Activated naive CD8-positive, alpha-beta T cell treated with anti-CD3 and anti-CD28 coated beads, Interleukin-2, amount 10 ng/mL, durations not matched to agents 7 days and 5 days (primary cell): Measurements from ENCODE around the gene TBX1. TPM values are rescaled to one million over a fixed set of nuclear protein-coding genes. Genes with fewer than 3 reads are reported as not detected.

ENCODE experiments used
- ATAC-seq: fragments of 150-1000 bp; cut with Tn5 transposase; one replicate; pipeline ENCODE4 v1.10.0; 2021; ENCODE audit warnings: low read depth, moderate library complexity
- POLR2A ChIA-PET: fragments of 350-600 bp; sonication (Branson Sonifier 250); formaldehyde crosslinking; loops from one replicate; lab custom pipeline; 2021; ENCODE audit warnings: antibody characterized with exemption; lab: Charles Lee
- DNase-seq: peaks from one replicate; pipeline ENCODE4 v3.0.0; 2021
- H3K27ac Mint-ChIP-seq: one replicate; pipeline ENCODE4 v1.8.0; 2022; ENCODE audit warnings: mild to moderate bottlenecking, mixed read lengths
- H3K27me3 Mint-ChIP-seq: one replicate; pipeline ENCODE4 v1.8.0; 2022; ENCODE audit warnings: mild to moderate bottlenecking, moderate library complexity, mixed read lengths
- H3K36me3 Mint-ChIP-seq: one replicate; pipeline ENCODE4 v1.8.0; 2021; ENCODE audit warnings: mild to moderate bottlenecking, mixed read lengths
- H3K4me1 Mint-ChIP-seq: one replicate; pipeline ENCODE4 v1.8.0; 2021; ENCODE audit warnings: mixed read lengths
- H3K4me3 Mint-ChIP-seq: one replicate; pipeline ENCODE4 v1.8.0; 2022; ENCODE audit warnings: mild to moderate bottlenecking, moderate library complexity, mixed read lengths
- H3K9me3 Mint-ChIP-seq: one replicate; pipeline ENCODE4 v1.8.0; 2021; ENCODE audit warnings: mixed read lengths
- total RNA-seq, 2 experiments: library from RNA; stranded (reverse); gene quantifications; one replicate each; pipeline ENCODE4 v1.2.3, GENCODE V29; 2021

TBX1 gene
- total RNA-seq, 2 experiments from 2014 or later: 0.37 to 0.47 TPM

GRCh38 chr22:19737846-19738663 lies 22.5 kb upstream of the TBX1 start:
- H3K4me1 Mint-ChIP-seq: no peaks in the 10 kb centered on the region
- no peaks in the 10 kb centered on the region for H3K36me3 Mint-ChIP-seq
- POLR2A ChIA-PET: no interaction called here
- H3K27me3 Mint-ChIP-seq: no peaks in the 10 kb centered on the region
- H3K27ac Mint-ChIP-seq: no peak overlapping the region
- ATAC-seq: no peak
- H3K9me3 Mint-ChIP-seq: no peaks in the 10 kb centered on the region
- no peak for DNase-seq
- H3K4me3 Mint-ChIP-seq: no peak overlapping the region

DNA sequence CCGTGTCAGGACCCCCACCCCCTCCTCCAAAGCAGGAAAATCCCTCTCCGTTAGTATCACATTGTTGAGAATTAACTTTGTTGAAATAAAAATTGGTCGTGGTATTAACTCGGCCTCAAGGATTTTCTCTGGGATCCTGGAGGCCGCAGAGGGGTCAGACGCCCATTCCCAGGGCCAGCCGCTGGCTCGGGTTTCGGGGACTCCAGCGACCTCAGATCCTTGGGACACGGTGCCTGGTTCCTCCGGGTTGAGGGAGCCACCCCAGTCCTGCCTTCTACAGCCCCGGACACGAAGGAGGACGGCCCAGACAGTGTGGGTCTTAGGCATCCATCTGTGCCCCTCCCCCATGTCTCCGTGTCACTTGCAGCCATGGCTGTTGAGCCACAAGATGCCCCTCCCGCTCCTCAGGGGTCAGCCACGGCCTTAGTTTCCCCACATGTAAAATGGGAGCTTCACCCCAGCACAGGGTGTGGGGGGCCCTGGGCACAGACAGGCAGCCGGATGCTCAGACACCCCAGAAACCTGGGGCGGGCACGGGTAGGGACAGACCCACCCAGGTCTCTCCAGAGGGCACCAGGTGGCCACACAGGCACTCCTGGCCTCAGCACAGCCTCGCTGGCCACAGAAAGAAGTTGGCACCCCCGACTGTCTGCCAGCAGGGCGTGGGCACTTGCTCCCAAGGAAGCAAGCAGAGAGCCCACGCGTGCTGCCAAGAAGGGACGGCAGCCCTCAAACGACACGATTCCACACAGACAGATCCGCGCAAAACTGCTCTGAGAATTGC lies 21.7 kb upstream of the TBX1 start:
- DNase-seq (no peak), ATAC-seq (no peak)
- H3K4me1 Mint-ChIP-seq: no peaks in the 10 kb centered on the region
- no peaks in the 10 kb centered on the region for H3K36me3 Mint-ChIP-seq
- no peaks in the 10 kb centered on the region for H3K27me3 Mint-ChIP-seq
- no peaks in the 10 kb centered on the region for H3K9me3 Mint-ChIP-seq
- no peak overlapping the region for H3K4me3 Mint-ChIP-seq
- POLR2A ChIA-PET: no interaction called here
- H3K27ac Mint-ChIP-seq: no peak overlapping the region

- no peak overlapping the region for H3K4me3 Mint-ChIP-seq
- H3K4me1 Mint-ChIP-seq: no peaks in the 10 kb centered on the region
- H3K9me3 Mint-ChIP-seq: no peaks in the 10 kb centered on the region
- no peak overlapping the region for H3K27ac Mint-ChIP-seq
- POLR2A ChIA-PET: no interaction called here
- ATAC-seq (no peak), DNase-seq (no peak)
- H3K27me3 Mint-ChIP-seq: no peaks in the 10 kb centered on the region
- no peaks in the 10 kb centered on the region for H3K36me3 Mint-ChIP-seq
These were observed 21.1 kb upstream of the TBX1 start for GRCh38 chr22:19739448-19739895.

DNA sequence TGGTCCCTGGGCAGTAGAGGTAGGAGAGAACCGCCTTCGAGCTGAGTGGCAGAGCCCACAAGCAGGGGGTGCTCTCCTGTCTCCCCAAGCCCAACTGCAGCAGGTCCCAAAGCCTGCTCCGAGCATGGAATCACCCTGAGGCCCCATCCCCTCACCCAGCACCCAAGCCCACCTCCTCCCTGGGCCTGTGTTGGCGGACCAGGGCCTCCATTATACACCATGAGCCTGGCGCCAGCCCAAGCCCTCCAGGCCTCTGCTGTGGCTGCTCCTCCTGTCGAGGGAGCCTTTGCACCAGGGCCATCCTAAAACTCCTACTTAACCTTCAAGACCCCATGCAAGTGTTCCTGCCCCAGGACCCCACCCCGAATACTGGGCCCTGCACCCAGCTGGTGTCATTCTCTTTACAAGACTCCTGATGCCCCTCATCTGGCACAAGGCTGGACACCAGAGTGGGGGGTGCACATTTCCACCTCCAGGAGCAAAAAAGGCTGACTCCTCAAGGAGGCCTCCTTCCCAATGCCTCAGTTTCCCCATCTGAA lies 20.6 kb upstream of the TBX1 start:
- Mint-ChIP-seq H3K4me3 (no peak overlapping the region), H3K4me1 (no peaks in the 10 kb centered on the region), H3K27me3 (no peaks in the 10 kb centered on the region), H3K36me3 (no peaks in the 10 kb centered on the region), H3K27ac (no peak overlapping the region), H3K9me3 (no peaks in the 10 kb centered on the region)
- POLR2A ChIA-PET: no interaction called here
- ATAC-seq: no peak
- no peak for DNase-seq

- Mint-ChIP-seq H3K36me3 (no peaks in the 10 kb centered on the region), H3K9me3 (no peaks in the 10 kb centered on the region), H3K27me3 (no peaks in the 10 kb centered on the region), H3K27ac (no peak overlapping the region), H3K4me1 (no peaks in the 10 kb centered on the region), H3K4me3 (no peak overlapping the region)
- DNase-seq (no peak), ATAC-seq (no peak)
- POLR2A ChIA-PET: no interaction called here
These were observed 20.0 kb upstream of the TBX1 start for GRCh38 chr22:19740586-19740985.

DNA sequence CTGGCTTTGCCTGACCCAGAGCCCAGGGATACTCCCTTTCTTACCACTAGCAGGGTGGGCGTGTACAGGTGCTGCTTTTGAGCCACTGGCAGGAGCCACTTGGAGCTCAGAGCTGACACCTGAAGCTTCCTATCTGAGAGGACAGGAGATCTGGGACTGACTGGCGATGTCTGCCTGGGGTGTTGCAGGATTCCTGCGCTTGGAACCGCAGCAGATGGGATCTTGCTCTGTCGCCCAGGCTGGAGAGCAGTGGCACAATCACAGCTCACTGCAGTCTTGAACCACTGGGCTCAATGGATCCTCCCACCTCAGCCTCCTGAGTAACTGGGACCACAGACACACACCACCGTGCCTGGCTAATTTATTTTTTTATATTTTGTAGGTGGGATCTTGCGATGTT lies 19.5 kb upstream of the TBX1 start:
- H3K27me3 Mint-ChIP-seq: no peaks in the 10 kb centered on the region
- no peaks in the 10 kb centered on the region for H3K9me3 Mint-ChIP-seq
- no peak for ATAC-seq
- H3K4me3 Mint-ChIP-seq: no peak overlapping the region
- H3K36me3 Mint-ChIP-seq: no peaks in the 10 kb centered on the region
- no peak overlapping the region for H3K27ac Mint-ChIP-seq
- DNase-seq: no peak
- no peaks in the 10 kb centered on the region for H3K4me1 Mint-ChIP-seq
- POLR2A ChIA-PET: no interaction called here

DNA sequence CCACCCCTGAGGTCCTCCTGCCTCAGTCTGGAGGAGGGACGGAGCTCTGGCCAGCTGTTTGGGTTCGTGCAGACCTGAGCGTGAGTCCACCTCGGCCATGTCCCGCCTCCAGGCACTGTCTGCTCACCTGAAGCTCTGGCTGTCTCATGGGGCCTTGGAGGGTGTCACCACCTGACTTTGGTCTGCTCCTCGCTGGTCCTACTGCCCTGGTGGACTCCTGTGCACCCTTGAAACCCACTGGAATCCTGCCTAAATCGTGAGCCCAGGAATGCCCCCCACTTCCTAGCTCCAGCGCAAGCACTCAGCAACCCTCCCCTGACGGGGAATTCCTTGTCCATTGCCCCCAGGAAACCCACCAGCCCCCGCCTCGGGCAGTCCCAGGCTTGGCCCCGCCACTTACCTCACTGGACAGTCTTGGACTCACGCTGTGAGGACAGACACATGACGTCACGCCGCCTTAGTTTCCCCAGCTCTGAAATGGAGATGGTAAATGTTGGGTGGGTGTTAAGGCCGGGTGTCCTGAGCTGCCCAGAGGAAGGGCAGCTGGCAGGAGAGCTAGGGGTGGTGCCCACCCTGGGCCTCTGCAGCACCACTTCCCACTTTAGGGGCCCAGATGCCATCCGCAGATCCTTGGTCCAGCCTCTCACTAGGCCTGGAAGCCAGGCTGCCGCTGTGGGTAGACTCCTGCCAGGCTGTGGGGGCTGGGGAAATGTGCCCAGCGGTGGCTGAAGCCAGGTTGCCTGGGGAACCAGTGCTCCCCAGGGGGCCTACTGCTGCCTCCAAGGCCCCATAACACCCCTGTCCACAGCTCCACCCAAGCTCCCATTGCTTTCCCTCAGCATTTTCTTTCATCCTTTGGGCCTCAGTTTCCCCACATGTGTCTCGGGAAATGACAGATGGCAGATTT lies 18.2 kb upstream of the TBX1 start:
- POLR2A ChIA-PET: no interaction called here
- DNase-seq (no peak), ATAC-seq (no peak)
- no peak overlapping the region for H3K4me3 Mint-ChIP-seq
- no peaks in the 10 kb centered on the region for H3K27me3 Mint-ChIP-seq
- H3K36me3 Mint-ChIP-seq: no peaks in the 10 kb centered on the region
- no peaks in the 10 kb centered on the region for H3K9me3 Mint-ChIP-seq
- H3K27ac Mint-ChIP-seq: no peak overlapping the region
- H3K4me1 Mint-ChIP-seq: no peaks in the 10 kb centered on the region

DNA sequence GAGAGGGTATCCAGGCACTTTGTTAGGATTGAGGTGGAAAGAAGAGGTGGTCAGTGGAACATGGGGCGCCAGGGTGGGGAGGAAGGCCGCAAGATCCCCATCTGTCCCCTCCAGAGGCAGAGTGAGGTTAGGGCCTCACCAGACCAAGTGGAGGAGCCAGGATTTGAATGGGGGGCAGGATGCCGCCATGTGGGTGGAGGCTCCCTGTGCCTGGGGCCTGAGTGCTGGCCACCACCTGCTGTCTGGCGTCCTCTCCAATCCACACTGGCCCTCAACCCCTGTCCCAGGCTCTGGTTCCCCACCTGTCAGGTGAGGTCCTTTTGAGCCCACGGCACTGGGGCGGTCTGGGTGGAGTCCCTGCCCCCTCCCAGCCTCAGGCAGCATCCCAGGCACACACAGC lies 17.5 kb upstream of the TBX1 start:
- no peak for ATAC-seq
- POLR2A ChIA-PET: no interaction called here
- no peak for DNase-seq
- Mint-ChIP-seq H3K9me3 (no peaks in the 10 kb centered on the region), H3K4me1 (no peaks in the 10 kb centered on the region), H3K36me3 (no peaks in the 10 kb centered on the region), H3K4me3 (no peak overlapping the region), H3K27ac (no peak overlapping the region), H3K27me3 (no peaks in the 10 kb centered on the region)

DNA sequence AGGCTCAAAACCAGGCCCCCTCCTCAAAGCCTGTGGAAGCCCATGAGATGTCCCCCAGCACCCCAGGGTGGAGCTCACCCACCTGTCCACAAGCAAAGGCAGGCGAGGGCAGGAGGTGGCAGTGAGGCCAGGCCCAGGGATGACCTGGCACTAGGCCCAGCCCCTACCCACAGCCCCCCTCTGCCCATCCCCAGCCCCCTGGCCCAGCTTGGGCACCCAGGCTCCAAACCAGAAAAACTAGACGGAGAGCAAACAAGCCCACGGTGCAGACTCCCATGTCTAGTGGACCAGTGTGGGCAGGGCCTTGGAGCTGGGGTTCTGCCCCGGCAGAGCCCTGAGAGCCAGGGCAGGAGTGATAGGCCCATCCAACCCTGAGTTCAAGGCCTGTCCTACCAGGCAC lies 16.9 kb upstream of the TBX1 start:
- ATAC-seq (no peak), DNase-seq (no peak)
- H3K4me3 Mint-ChIP-seq: no peak overlapping the region
- no peak overlapping the region for H3K27ac Mint-ChIP-seq
- H3K27me3 Mint-ChIP-seq: no peaks in the 10 kb centered on the region
- H3K4me1 Mint-ChIP-seq: no peaks in the 10 kb centered on the region
- no peaks in the 10 kb centered on the region for H3K36me3 Mint-ChIP-seq
- POLR2A ChIA-PET: no interaction called here
- no peaks in the 10 kb centered on the region for H3K9me3 Mint-ChIP-seq

DNA sequence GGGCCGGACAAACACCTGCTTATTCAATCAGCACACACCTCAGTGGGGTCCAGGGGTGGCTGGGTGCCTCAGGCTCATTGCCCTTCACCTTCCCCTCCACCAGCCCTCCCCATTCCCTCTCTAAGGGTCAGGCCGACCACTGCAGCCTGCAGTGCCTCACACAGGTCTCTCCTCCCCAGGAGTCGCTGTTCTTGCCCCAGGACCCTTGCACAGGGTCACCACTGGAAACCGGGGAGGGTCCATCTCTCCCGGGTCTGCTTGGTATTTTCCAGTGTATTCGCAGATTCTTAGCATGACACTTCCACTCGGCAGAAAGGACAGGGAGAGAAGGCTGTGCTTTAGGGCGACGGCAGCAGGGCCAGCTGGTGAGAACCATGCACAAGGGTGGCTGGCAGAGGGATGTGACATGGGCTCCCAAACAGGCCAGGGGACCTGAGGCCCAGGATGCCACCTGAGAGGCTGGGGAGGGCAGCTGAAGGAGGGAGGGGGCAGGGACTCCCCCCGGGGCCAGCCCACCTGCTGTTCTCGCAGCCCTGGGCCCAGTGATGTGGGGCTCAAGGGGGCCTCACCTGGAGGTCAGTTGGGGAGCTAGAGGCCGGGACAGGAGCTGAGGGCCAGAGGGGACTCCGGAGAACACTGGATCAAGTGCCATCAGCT lies 16.1 kb upstream of the TBX1 start:
- no peak overlapping the region for H3K4me3 Mint-ChIP-seq
- no peaks in the 10 kb centered on the region for H3K36me3 Mint-ChIP-seq
- no peaks in the 10 kb centered on the region for H3K9me3 Mint-ChIP-seq
- POLR2A ChIA-PET: no interaction called here
- no peaks in the 10 kb centered on the region for H3K27me3 Mint-ChIP-seq
- DNase-seq (no peak), ATAC-seq (no peak)
- H3K4me1 Mint-ChIP-seq: no peaks in the 10 kb centered on the region
- no peak overlapping the region for H3K27ac Mint-ChIP-seq

- DNase-seq (no peak), ATAC-seq (no peak)
- POLR2A ChIA-PET: no interaction called here
- Mint-ChIP-seq H3K27ac (no peak overlapping the region), H3K9me3 (no peaks in the 10 kb centered on the region), H3K36me3 (no peaks in the 10 kb centered on the region), H3K4me3 (no peak overlapping the region), H3K27me3 (no peaks in the 10 kb centered on the region), H3K4me1 (no peaks in the 10 kb centered on the region)
These were observed 15.2 kb upstream of the TBX1 start for GRCh38 chr22:19745155-19746101.

DNA sequence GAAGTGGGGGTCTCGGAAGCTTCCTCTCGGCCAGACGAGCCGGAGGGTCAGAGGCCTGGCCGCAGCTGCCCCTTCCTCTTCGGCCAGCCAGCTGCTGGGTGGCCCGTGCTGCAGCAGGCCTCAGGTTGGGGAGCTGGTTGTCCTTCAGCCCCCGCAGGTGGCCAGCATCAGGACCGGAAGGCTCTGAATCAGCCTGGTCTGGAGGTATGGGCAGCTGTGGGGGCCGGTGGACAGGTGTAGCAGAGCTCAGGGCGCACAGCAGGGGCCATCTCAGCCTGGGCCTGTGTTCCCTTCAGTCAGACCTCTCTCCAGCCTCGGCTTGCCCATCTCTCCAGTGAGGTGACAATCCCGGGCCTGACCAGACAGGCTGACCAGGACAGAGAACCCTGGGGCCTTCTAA lies 13.9 kb upstream of the TBX1 start:
- no peaks in the 10 kb centered on the region for H3K9me3 Mint-ChIP-seq
- DNase-seq (no peak), ATAC-seq (no peak)
- H3K27ac Mint-ChIP-seq: no peak overlapping the region
- POLR2A ChIA-PET: no interaction called here
- H3K4me3 Mint-ChIP-seq: no peak overlapping the region
- H3K27me3 Mint-ChIP-seq: no peaks in the 10 kb centered on the region
- no peaks in the 10 kb centered on the region for H3K4me1 Mint-ChIP-seq
- no peaks in the 10 kb centered on the region for H3K36me3 Mint-ChIP-seq
